ENCODE results near the gene FARS2. TPM values are rescaled to one million over a fixed set of nuclear protein-coding genes. Genes with fewer than 3 reads are reported as not detected.
A peak's percentile ranks its signal among the peaks of the same experiment; 100 is the strongest.

Gene FARS2
- total and polyA plus RNA-seq, 5 experiments from 2014 or later = 13.6 to 39.1 (median 28.1) TPM

GRCh38 chr6:5762561-5762968 is 501.3 kb downstream of the FARS2 start:
- Mint-ChIP-seq H3K4me1 (peaks cover 7 to 33% (median 29%) of the 10 kb centered on the region in 4 donors), H3K27ac (peak overlapping the region in 2 of 10 donors; percentile 13 to 33), H3K9me3 (peaks cover 0 to 9% (median 0%) of the 10 kb centered on the region in 9 donors), H3K36me3 (peaks cover 0 to 4% (median 0%) of the 10 kb centered on the region in 3 donors), H3K4me3 (no peak overlapping the region), H3K27me3 (no peaks in the 10 kb centered on the region)
- POLR2A ChIA-PET = no interaction called here
- ATAC-seq (no peak), DNase-seq (no peak)

- no peaks in the 10 kb centered on the region for H3K27me3 Mint-ChIP-seq
- H3K27ac Mint-ChIP-seq = peak overlapping the region in 2 of 10 donors; percentile 43 to 80
- POLR2A ChIA-PET = no interaction called here
- no peak overlapping the region for H3K4me3 Mint-ChIP-seq
- peaks cover 0 to 9% (median 2%) of the 10 kb centered on the region in 9 donors for H3K9me3 Mint-ChIP-seq
- peaks cover 7 to 33% (median 29%) of the 10 kb centered on the region in 4 donors for H3K4me1 Mint-ChIP-seq
- peaks cover 0 to 11% (median 2%) of the 10 kb centered on the region in 3 donors for H3K36me3 Mint-ChIP-seq
- DNase-seq (no peak), ATAC-seq (no peak)
Observed at GRCh38 chr6:5763407-5763806, 502.1 kb downstream of the FARS2 start.

GRCh38 chr6:5763871-5764270 is 502.6 kb downstream of the FARS2 start:
- Mint-ChIP-seq H3K27me3 (no peaks in the 10 kb centered on the region), H3K27ac (peak overlapping the region in 3 of 10 donors; percentile 9 to 80 (median 77)), H3K4me3 (no peak overlapping the region), H3K4me1 (peaks cover 7 to 33% (median 29%) of the 10 kb centered on the region in 4 donors), H3K9me3 (peaks cover 0 to 9% (median 6%) of the 10 kb centered on the region in 9 donors), H3K36me3 (peaks cover 4 to 15% (median 6%) of the 10 kb centered on the region in 3 donors)
- DNase-seq = no peak
- ATAC-seq = peak in 1 of 2 donors; percentile 28
- POLR2A ChIA-PET = no interaction called here

- peaks cover 7 to 33% (median 30%) of the 10 kb centered on the region in 4 donors for H3K4me1 Mint-ChIP-seq
- ATAC-seq (no peak), DNase-seq (no peak)
- H3K27me3 Mint-ChIP-seq = no peaks in the 10 kb centered on the region
- peaks cover 4 to 18% (median 6%) of the 10 kb centered on the region in 3 donors for H3K36me3 Mint-ChIP-seq
- H3K27ac Mint-ChIP-seq = peak overlapping the region in 1 of 10 donors; percentile 60
- H3K4me3 Mint-ChIP-seq = no peak overlapping the region
- POLR2A ChIA-PET = interaction anchor here (0.5 to 0.8 kb wide), 2 partner anchors 15 to 367 kb away, joined by 3 to 4 read pairs; no protein-coding TSS in a partner anchor
- H3K9me3 Mint-ChIP-seq = peaks cover 0 to 10% (median 6%) of the 10 kb centered on the region in 9 donors
Observed at GRCh38 chr6:5764401-5764955, 503.2 kb downstream of the FARS2 start.

GRCh38 chr6:5765141-5765760 is 503.9 kb downstream of the FARS2 start:
- peaks cover 0 to 10% (median 6%) of the 10 kb centered on the region in 9 donors for H3K9me3 Mint-ChIP-seq
- H3K36me3 Mint-ChIP-seq = peaks cover 6 to 18% (median 6%) of the 10 kb centered on the region in 3 donors
- peak overlapping the region in 4 of 10 donors; percentile 25 to 63 (median 37) for H3K27ac Mint-ChIP-seq
- POLR2A ChIA-PET = interaction anchor here (0.5 to 1.5 kb wide), 3 partner anchors 12 to 367 kb away, joined by 3 to 4 read pairs (median 3); no protein-coding TSS in a partner anchor
- ATAC-seq = no peak
- no peaks in the 10 kb centered on the region for H3K27me3 Mint-ChIP-seq
- H3K4me1 Mint-ChIP-seq = peaks cover 9 to 33% (median 30%) of the 10 kb centered on the region in 4 donors
- H3K4me3 Mint-ChIP-seq = no peak overlapping the region
- no peak for DNase-seq

GRCh38 chr6:5766260-5766659 is 504.9 kb downstream of the FARS2 start:
- Mint-ChIP-seq H3K9me3 (peaks cover 0 to 10% (median 6%) of the 10 kb centered on the region in 9 donors), H3K27me3 (no peaks in the 10 kb centered on the region), H3K36me3 (peaks cover 6 to 18% (median 10%) of the 10 kb centered on the region in 3 donors), H3K4me1 (peaks cover 10 to 33% (median 29%) of the 10 kb centered on the region in 4 donors), H3K4me3 (no peak overlapping the region), H3K27ac (peak overlapping the region in 4 of 10 donors; percentile 11 to 66 (median 44))
- POLR2A ChIA-PET = interaction anchor here (1.5 kb wide), 1 partner anchor 13 kb away, joined by 3 read pairs; no protein-coding TSS in a partner anchor
- ATAC-seq (peak in 1 of 2 donors; percentile 61), DNase-seq (peak in 3 of 10 donors; percentile 6 to 39 (median 19))

- POLR2A ChIA-PET = no interaction called here
- H3K4me3 Mint-ChIP-seq = no peak overlapping the region
- DNase-seq (no peak), ATAC-seq (no peak)
- H3K4me1 Mint-ChIP-seq = peaks cover 10 to 33% (median 26%) of the 10 kb centered on the region in 4 donors
- peaks cover 6 to 23% (median 22%) of the 10 kb centered on the region in 3 donors for H3K36me3 Mint-ChIP-seq
- no peaks in the 10 kb centered on the region for H3K27me3 Mint-ChIP-seq
- H3K9me3 Mint-ChIP-seq = peaks cover 0 to 10% (median 6%) of the 10 kb centered on the region in 9 donors
- no peak overlapping the region for H3K27ac Mint-ChIP-seq
Observed at GRCh38 chr6:5767471-5767870, 506.2 kb downstream of the FARS2 start.

GRCh38 chr6:5771211-5771610 is 509.9 kb downstream of the FARS2 start:
- H3K4me1 Mint-ChIP-seq = peaks cover 2 to 10% (median 6%) of the 10 kb centered on the region in 4 donors
- no peaks in the 10 kb centered on the region for H3K27me3 Mint-ChIP-seq
- H3K9me3 Mint-ChIP-seq = peaks cover 0 to 10% (median 6%) of the 10 kb centered on the region in 9 donors
- POLR2A ChIA-PET = no interaction called here
- peak overlapping the region in 1 of 10 donors; percentile 35 for H3K27ac Mint-ChIP-seq
- no peak overlapping the region for H3K4me3 Mint-ChIP-seq
- peaks cover 6 to 34% (median 32%) of the 10 kb centered on the region in 3 donors for H3K36me3 Mint-ChIP-seq
- ATAC-seq (no peak), DNase-seq (no peak)

GRCh38 chr6:5771759-5772390 is 510.6 kb downstream of the FARS2 start:
- H3K36me3 Mint-ChIP-seq = peaks cover 6 to 34% (median 32%) of the 10 kb centered on the region in 3 donors
- H3K27ac Mint-ChIP-seq = no peak overlapping the region
- ATAC-seq (no peak), DNase-seq (no peak)
- no peak overlapping the region for H3K4me3 Mint-ChIP-seq
- POLR2A ChIA-PET = no interaction called here
- peaks cover 0 to 10% (median 5%) of the 10 kb centered on the region in 9 donors for H3K9me3 Mint-ChIP-seq
- H3K4me1 Mint-ChIP-seq = peaks cover 0 to 9% (median 2%) of the 10 kb centered on the region in 4 donors
- no peaks in the 10 kb centered on the region for H3K27me3 Mint-ChIP-seq

GRCh38 chr6:5772408-5773120 is 511.3 kb downstream of the FARS2 start:
- Mint-ChIP-seq H3K27me3 (no peaks in the 10 kb centered on the region), H3K9me3 (peaks cover 0 to 10% (median 5%) of the 10 kb centered on the region in 9 donors), H3K36me3 (peaks cover 6 to 35% (median 28%) of the 10 kb centered on the region in 3 donors), H3K27ac (no peak overlapping the region), H3K4me3 (no peak overlapping the region), H3K4me1 (peaks cover 0 to 9% (median 2%) of the 10 kb centered on the region in 4 donors)
- ATAC-seq (no peak), DNase-seq (no peak)
- POLR2A ChIA-PET = no interaction called here

GRCh38 chr6:5776104-5776503 is 514.8 kb downstream of the FARS2 start:
- POLR2A ChIA-PET = no interaction called here
- Mint-ChIP-seq H3K4me3 (no peak overlapping the region), H3K9me3 (no peaks in the 10 kb centered on the region), H3K36me3 (peaks cover 0 to 37% (median 17%) of the 10 kb centered on the region in 3 donors), H3K27me3 (no peaks in the 10 kb centered on the region), H3K4me1 (peaks cover 0 to 10% (median 4%) of the 10 kb centered on the region in 4 donors), H3K27ac (peak overlapping the region in 2 of 10 donors; percentile 13 to 35)
- DNase-seq (no peak), ATAC-seq (no peak)

Measured in naive thymus-derived CD8-positive, alpha-beta T cell (primary cell).